HG02938 (cell line): Measurements from ENCODE around the gene C1QTNF5.
A peak's percentile ranks its signal among the peaks of the same experiment; 100 is the strongest.
"Not testable (repeated sequence)": the region's sequence is repeated elsewhere in the genome, so short reads cannot be mapped to it uniquely, and the experiment has no call there.

ENCODE experiments used
- ATAC-seq: cut with Tn5 transposase; IDR thresholded peaks from one replicate; pipeline ENCODE4 v1.9.1; 2021; ENCODE audit warnings: mild to moderate bottlenecking, moderate library complexity; ENCODE audit not compliant: unreplicated experiment

The C1QTNF5 gene, protein sequence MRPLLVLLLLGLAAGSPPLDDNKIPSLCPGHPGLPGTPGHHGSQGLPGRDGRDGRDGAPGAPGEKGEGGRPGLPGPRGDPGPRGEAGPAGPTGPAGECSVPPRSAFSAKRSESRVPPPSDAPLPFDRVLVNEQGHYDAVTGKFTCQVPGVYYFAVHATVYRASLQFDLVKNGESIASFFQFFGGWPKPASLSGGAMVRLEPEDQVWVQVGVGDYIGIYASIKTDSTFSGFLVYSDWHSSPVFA

DNA sequence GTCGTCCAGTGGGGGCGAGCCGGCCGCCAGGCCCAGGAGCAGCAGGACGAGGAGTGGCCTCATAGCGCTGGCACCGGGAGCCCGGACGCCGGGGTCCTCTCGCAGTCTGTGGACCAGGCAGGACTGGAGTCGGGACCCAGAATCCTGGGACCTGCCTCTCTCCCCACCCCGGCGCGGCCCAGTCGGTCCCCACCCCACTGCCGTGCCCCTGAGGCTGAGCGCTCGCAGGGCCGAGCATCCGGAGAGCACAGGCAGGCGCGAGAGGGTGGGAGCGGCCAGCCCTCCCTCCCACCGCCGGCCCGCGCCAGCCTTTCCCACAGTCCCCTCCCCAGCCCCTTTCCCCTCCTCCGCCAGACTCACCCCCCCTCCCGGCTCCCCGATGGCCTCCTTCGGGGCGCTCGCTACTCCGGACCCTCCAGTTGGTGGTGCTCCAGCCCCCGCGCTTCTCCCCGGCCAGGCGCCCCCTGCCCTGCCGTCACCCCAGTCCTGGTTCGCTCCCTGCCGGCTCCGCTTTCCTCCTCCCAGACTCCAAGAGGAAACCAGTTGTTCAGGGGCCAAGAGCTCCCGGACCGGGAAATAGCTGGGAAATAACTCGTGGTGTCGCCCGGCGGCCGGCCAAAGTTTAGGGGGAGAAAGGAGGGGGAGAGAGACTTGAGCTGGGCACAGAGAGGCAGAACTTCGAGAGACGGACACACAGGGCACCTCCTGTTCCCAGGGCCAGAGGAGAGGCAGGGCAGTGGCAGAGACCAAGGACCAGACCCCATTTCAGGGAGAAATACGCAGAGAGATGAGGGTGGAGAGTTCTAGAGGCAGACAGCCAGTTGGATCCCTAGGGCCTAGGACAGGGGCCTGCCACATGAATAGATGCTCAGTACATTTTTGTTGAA is at the start of gene C1QTNF5:
C1QTNF5 (minus strand) TSS at position 549 of the 887 bp plus-strand sequence; CDS start at position 63, 486 bp downstream.
- no peak for ATAC-seq

GRCh38 chr11:119389611-119390254 is 49.0 kb upstream of the C1QTNF5 start:
- ATAC-seq: no peak

DNA sequence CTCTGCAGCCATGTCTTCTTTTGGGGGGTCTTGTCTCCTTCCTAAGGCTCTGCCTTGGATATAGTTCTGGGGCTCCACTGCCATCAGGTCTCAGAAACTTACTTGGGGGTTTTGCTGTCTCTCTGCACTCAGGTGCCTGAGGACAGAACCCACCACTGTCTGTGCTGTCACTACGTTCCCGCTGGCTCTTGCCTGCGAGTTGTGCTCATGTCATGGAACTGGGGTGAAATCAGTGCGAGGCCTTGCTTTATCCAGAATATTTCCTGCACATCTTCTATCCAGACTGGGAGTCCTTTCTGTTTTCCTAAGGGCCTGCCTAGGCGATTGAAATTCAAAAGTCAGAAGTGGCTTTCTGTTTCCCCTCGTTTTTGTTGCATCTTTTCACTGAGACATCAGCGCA is 47.4 kb upstream of the C1QTNF5 start:
- ATAC-seq: no peak

- ATAC-seq: no peak
These were observed 43.6 kb upstream of the C1QTNF5 start for GRCh38 chr11:119384332-119384731.

- not testable (repeated sequence) for ATAC-seq
These were observed 41.8 kb upstream of the C1QTNF5 start for GRCh38 chr11:119382513-119382912.

DNA sequence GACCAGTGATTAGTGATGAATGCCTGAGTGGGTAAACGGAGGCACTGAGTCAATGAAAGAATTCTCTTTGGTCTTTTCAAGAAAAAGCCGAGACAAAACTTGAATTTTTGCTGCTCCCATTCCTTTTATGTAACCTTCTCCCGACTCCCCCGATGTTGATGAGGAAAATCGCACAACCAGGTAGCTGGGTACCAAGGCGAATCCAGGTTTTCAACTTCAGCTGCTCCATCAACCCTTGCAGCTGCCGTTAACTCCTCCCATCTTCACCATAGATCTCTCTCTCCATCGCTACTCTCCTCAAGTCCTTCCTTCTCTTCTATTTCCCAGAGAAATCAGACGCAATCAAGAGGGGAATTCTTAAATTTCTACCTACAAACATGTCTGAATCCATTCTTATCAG is 41.4 kb upstream of the C1QTNF5 start:
- ATAC-seq: no peak

DNA sequence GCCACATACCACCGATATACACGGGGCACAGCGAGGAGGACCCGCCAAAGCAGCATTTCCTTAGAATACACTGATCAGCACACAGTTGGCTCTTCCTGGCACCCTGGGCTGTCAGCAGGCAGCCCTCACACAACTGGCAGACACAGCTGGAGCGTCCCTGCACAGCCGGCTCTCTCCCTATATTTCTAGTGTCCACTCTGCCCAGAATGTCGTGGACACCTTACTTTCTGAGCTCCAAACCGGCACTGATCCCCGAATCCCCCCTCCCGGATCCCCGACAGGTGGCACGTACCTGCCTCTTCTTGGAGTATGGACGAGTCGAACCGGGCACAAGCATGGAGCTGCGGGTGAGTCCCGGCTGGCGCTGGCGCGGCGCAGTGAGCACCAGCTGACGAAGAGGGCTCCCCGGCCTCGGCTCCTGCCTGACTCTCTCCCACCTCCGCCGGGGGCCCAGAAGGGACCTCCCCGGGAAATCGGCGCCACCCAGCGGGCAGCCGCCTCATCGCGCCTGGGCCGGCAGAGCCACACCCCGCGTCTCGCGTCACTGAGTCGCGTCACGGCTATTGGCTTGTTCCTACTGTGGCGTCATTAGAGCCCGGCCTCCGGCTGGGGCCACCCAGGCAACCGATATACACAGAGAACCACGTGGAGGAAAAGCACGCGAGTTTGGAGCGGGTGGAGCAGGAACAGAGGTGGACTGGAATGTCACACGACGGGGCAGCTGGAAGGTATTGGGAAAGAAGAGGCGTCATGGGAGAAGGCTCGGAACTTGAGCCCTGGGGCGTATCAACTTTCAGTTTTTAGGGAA is 40.7 kb upstream of the C1QTNF5 start, which contains the start of gene USP2:
USP2 (minus strand) TSS at position 510 of the 808 bp plus-strand sequence. CDS start 8,210 bp downstream, outside the sequence.
- peak; percentile 98 for ATAC-seq

DNA sequence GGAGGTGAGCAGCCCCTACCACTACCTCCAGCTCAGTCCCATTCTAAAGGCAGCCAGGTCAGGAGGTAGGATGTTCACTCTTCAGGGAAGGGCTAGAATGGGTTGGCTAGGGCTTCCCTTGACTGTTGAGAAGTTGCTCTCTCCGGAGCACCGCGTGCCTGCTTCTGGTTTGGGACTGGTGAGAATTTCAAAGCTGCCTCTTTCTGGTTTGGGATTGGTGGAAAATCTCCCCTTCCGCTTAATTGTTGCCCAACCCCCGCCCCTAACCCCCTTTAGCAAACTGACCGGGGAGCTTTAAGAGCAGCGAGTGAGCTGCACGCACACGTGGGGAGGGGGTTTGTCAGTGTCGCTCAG is 40.1 kb upstream of the C1QTNF5 start:
- no peak for ATAC-seq

DNA sequence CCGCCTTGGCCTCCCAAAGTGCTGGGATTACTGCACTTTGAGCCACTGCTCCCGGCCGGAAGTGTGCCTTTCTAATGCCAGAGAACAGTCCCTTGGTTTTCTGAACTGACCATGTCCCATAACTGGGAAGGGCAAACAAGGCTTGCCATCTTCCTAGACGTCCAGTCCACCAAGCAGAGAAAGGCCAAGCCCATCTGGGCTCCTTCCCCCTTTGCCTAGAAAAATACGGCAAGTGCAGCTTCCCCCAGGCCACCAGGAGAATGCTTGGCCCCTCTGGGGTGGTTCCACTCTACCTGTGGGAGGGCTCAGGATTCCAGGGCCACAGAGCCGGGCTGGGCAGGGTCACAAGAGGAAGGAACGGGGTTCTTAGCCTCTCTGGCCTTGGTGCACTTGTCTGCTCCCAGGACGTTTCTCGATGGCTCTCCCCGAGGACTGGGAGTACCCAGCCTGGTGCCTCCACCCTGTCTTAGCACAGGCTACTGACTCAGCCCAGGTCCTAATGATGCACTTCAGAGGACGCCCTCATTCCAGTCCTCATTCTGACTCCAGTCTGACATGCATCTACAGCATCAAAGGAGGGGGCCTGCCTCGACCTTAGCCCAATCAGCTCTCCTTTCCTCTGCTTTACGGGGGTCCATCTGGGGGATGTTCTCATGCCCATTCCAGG is 39.6 kb upstream of the C1QTNF5 start:
- ATAC-seq: no peak

- no peak for ATAC-seq
These were observed 38.3 kb upstream of the C1QTNF5 start for GRCh38 chr11:119378851-119379465.

DNA sequence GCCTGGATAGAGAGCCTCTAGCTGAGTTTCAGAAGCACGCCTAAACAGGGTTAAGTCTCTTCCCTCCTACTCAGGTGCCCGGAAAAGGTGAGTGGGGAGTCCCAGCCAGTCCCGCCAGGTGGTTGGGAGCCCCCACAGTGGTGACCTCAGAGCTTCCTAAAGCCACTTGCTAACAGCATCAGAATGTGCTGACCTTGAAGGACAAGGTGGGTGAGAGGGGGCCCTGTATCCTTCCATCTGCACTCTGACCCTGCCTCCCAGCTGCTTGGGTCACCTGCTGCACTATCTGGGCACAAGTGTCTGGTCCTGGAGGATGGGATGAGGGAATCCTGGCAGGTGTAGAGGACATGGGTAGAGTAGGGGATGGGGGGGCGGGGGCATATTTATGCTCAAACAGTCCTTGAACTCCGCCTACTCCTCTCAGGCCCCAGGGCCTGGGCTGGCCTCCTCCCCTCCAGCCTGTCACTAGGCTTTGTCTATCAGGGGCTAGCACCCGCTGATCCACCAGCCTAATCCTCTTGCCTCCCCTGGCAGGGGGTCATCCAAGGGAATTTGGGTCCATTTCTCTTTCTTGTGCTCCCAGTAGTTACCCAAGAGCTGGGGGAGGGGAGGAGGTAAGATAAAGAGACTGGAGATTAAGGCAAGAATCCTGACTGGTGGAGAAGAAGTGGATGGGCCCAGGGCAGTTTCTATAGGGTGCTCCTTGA is 37.4 kb upstream of the C1QTNF5 start:
- no peak for ATAC-seq

GRCh38 chr11:119377112-119377901 is 36.6 kb upstream of the C1QTNF5 start:
- no peak for ATAC-seq

GRCh38 chr11:119376197-119376847 is 35.6 kb upstream of the C1QTNF5 start:
- ATAC-seq: no peak

GRCh38 chr11:119375337-119376196 is 34.9 kb upstream of the C1QTNF5 start:
- no peak for ATAC-seq

- ATAC-seq: no peak
These were observed 34.1 kb upstream of the C1QTNF5 start for GRCh38 chr11:119374632-119375336.

DNA sequence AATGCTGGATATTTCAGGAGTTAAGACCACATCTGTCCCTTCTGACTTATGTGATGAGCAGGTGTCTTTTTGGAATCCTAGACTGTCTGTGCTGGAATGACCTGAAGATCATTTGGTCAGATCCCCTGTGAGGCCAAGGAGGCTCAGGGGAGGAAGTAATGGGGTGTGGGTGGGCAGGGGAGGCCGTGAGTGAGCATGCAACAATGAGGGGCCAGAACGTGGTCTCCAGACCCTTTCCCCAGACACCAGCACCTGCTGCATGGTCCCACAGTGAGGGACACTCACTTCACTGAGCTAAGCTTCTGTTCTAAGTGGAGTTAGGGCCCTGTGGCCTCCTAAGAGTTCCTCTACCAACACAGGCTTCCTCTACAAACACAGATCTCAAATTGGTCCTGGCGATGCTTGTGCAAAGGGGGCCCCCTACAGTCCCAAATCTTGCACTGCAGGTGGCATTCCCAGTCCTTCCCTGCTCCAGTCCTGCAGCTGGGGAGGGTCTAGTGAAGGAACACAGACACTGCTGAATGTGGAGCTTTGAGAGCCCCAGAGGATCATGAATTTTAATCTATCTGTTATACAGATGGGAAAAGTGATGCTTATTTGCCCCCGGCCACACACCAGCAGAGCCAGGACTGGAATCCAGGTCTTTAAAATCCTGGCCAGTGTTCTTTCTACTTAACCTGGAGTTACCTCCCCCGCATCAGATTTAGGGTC is 33.4 kb upstream of the C1QTNF5 start:
- ATAC-seq: no peak
